Astrocyte (in vitro differentiated cells and primary cell): ENCODE results near the gene ACTL6B.

Source experiments
- EZH2 ChIP-seq: IDR thresholded peaks from 2 replicates; pipeline ENCODE4 v1.6.1; 2012; ENCODE audit warnings: mild to moderate bottlenecking, low read length, inconsistent platforms; ENCODE audit not compliant: insufficient read depth
- TF ChIP-seq, protein P1 (sequence below): IDR thresholded peaks from 2 replicates; pipeline ENCODE4 v1.5.1; 2011; ENCODE audit warnings: low read depth, mild to moderate bottlenecking, inconsistent platforms, low read length, moderate library complexity; ENCODE audit not compliant: insufficient read depth

DNA sequence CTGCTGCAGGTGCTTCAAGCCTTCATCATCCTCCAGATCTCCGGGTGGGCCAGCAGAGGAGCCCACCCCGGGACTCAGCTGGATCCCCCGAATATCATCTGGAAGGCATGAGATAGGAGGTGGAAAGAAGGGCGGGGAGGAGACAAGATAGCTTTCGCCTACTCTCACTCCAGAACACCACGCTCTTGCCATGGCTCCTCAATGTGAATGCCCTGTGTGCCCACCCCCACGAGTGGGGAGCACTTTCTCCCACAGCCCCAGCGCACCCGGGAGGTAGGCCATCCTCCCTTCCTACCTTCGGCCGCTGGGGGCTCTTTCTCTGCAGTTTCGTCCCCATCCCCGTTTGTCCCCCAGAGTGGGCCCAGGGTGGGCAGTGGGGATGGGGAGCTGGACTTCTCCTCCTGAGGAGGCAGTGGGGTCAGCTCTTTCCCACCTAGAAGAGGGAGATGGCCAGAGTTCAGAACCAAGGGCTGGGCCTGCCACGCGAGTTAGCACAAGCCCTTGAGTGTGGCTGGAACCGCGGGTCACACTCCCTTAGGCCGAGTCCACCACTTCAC, 28.9 kb upstream of the ACTL6B start:
- TF ChIP-seq, protein P1, sequence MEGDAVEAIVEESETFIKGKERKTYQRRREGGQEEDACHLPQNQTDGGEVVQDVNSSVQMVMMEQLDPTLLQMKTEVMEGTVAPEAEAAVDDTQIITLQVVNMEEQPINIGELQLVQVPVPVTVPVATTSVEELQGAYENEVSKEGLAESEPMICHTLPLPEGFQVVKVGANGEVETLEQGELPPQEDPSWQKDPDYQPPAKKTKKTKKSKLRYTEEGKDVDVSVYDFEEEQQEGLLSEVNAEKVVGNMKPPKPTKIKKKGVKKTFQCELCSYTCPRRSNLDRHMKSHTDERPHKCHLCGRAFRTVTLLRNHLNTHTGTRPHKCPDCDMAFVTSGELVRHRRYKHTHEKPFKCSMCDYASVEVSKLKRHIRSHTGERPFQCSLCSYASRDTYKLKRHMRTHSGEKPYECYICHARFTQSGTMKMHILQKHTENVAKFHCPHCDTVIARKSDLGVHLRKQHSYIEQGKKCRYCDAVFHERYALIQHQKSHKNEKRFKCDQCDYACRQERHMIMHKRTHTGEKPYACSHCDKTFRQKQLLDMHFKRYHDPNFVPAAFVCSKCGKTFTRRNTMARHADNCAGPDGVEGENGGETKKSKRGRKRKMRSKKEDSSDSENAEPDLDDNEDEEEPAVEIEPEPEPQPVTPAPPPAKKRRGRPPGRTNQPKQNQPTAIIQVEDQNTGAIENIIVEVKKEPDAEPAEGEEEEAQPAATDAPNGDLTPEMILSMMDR: no peak
- no peak for TF ChIP-seq EZH2
